Chondrocyte (in vitro differentiated cells): Measurements from ENCODE around the gene LZIC. TPM values are rescaled to one million over a fixed set of nuclear protein-coding genes. Genes with fewer than 3 reads are reported as not detected.
A peak's percentile ranks its signal among the peaks of the same experiment; 100 is the strongest.

Experiments used
- DNase-seq: peaks from one replicate; pipeline ENCODE4 v3.0.0; 2021; ENCODE audit warnings: mixed read lengths, low spot score
- H3K27ac Mint-ChIP-seq: one replicate; pipeline ENCODE4 v1.8.0; 2021; ENCODE audit warnings: mild to moderate bottlenecking, moderate library complexity, mixed read lengths; ENCODE audit not compliant: unreplicated experiment
- H3K27me3 Mint-ChIP-seq: 2 replicates; pipeline ENCODE4 v1.8.0; 2021; ENCODE audit warnings: low read depth, mixed read lengths
- H3K36me3 Mint-ChIP-seq: 2 replicates; pipeline ENCODE4 v1.8.0; 2021; ENCODE audit warnings: low read depth, mixed read lengths
- H3K4me1 Mint-ChIP-seq: 2 replicates; pipeline ENCODE4 v1.8.0; 2021; ENCODE audit warnings: low read depth, mild to moderate bottlenecking, mixed read lengths
- H3K4me3 Mint-ChIP-seq: one replicate; pipeline ENCODE4 v1.8.0; 2021; ENCODE audit warnings: mild to moderate bottlenecking, moderate library complexity, mixed read lengths; ENCODE audit not compliant: unreplicated experiment
- H3K9me3 Mint-ChIP-seq: 2 replicates; pipeline ENCODE4 v1.8.0; 2021; ENCODE audit warnings: low read depth, mixed read lengths
- total RNA-seq: library from RNA; stranded (reverse); gene quantifications from 3 replicates; pipeline ENCODE4 v1.2.1, GENCODE V29; 2021
- TF ChIP-seq, protein P1 (sequence below): fragments of 200-600 bp; sonication (generic); IDR thresholded peaks from 2 replicates; pipeline ENCODE4 v1.5.0; 2021; ENCODE audit warnings: antibody characterized with exemption, mild to moderate bottlenecking, moderate library complexity

The LZIC gene
- total RNA-seq, 1 donor from 2014 or later = 28.4 TPM

DNA sequence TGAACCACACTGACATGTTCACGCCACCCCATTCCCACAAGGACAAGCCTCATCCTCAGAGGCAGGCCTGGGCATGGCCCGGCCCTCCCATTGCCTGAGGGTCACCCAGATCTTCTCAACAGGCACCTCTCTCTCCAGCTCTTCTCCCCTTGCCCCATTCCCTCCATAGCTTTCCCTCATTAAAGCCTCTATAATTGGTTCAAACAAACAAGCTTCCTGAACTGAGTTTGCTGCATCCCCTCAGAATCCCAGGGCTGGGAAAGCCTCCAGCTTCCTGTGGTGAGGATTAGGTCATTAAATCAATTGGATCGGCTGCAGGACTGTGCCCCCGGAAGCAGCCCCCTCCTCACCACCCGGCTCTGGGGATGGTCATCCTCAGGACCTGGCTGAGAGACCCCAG, 52.0 kb downstream of the LZIC start:
- Mint-ChIP-seq H3K27ac (peak overlapping the region; percentile 92), H3K27me3 (no peaks in the 10 kb centered on the region), H3K4me3 (no peak overlapping the region), H3K36me3 (no peaks in the 10 kb centered on the region), H3K9me3 (no peaks in the 10 kb centered on the region), H3K4me1 (peaks cover 46% of the 10 kb centered on the region)
- TF ChIP-seq, protein P1, sequence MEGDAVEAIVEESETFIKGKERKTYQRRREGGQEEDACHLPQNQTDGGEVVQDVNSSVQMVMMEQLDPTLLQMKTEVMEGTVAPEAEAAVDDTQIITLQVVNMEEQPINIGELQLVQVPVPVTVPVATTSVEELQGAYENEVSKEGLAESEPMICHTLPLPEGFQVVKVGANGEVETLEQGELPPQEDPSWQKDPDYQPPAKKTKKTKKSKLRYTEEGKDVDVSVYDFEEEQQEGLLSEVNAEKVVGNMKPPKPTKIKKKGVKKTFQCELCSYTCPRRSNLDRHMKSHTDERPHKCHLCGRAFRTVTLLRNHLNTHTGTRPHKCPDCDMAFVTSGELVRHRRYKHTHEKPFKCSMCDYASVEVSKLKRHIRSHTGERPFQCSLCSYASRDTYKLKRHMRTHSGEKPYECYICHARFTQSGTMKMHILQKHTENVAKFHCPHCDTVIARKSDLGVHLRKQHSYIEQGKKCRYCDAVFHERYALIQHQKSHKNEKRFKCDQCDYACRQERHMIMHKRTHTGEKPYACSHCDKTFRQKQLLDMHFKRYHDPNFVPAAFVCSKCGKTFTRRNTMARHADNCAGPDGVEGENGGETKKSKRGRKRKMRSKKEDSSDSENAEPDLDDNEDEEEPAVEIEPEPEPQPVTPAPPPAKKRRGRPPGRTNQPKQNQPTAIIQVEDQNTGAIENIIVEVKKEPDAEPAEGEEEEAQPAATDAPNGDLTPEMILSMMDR = no peak
- DNase-seq = no peak

GRCh38 chr1:9890224-9890731, 52.9 kb downstream of the LZIC start:
- no peak for DNase-seq
- no peak overlapping the region for H3K4me3 Mint-ChIP-seq
- no peaks in the 10 kb centered on the region for H3K36me3 Mint-ChIP-seq
- H3K4me1 Mint-ChIP-seq = peaks cover 52% of the 10 kb centered on the region
- H3K27ac Mint-ChIP-seq = peak overlapping the region; percentile 92
- TF ChIP-seq, protein P1 = no peak
- no peaks in the 10 kb centered on the region for H3K9me3 Mint-ChIP-seq
- no peaks in the 10 kb centered on the region for H3K27me3 Mint-ChIP-seq

DNA sequence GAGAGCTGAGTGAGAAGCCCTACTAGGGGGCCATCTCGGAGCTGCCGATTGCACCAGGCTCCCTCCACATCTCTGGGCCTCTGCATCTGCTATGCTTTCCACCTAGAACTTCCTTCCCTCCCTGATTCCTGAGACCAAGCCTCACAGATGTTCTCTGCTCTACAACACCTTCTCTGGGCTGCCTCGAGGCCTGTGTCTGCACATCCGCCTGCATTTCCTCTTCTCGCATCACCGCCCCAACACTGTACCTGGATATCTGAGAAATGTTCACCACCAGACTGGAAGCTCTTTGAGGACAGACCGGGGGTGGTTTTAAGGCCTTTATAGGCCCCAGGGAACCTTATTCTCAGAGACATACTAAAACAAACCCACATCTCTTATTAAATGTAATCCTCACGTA, 53.8 kb downstream of the LZIC start:
- TF ChIP-seq, protein P1 = no peak
- H3K9me3 Mint-ChIP-seq = no peaks in the 10 kb centered on the region
- peaks cover 2% of the 10 kb centered on the region for H3K36me3 Mint-ChIP-seq
- H3K4me1 Mint-ChIP-seq = peaks cover 55% of the 10 kb centered on the region
- no peaks in the 10 kb centered on the region for H3K27me3 Mint-ChIP-seq
- H3K27ac Mint-ChIP-seq = peak overlapping the region; percentile 67
- H3K4me3 Mint-ChIP-seq = no peak overlapping the region
- DNase-seq = no peak

GRCh38 chr1:9888886-9889285, 54.3 kb downstream of the LZIC start:
- no peak for DNase-seq
- no peak overlapping the region for H3K4me3 Mint-ChIP-seq
- peaks cover 54% of the 10 kb centered on the region for H3K4me1 Mint-ChIP-seq
- H3K9me3 Mint-ChIP-seq = no peaks in the 10 kb centered on the region
- no peak overlapping the region for H3K27ac Mint-ChIP-seq
- H3K36me3 Mint-ChIP-seq = peaks cover 3% of the 10 kb centered on the region
- TF ChIP-seq, protein P1 = no peak
- H3K27me3 Mint-ChIP-seq = no peaks in the 10 kb centered on the region

GRCh38 chr1:9887070-9887469, 56.1 kb downstream of the LZIC start:
- H3K4me3 Mint-ChIP-seq = no peak overlapping the region
- DNase-seq = no peak
- TF ChIP-seq, protein P1 = no peak
- no peaks in the 10 kb centered on the region for H3K9me3 Mint-ChIP-seq
- peaks cover 7% of the 10 kb centered on the region for H3K36me3 Mint-ChIP-seq
- H3K27me3 Mint-ChIP-seq = no peaks in the 10 kb centered on the region
- H3K27ac Mint-ChIP-seq = no peak overlapping the region
- peaks cover 47% of the 10 kb centered on the region for H3K4me1 Mint-ChIP-seq
